ENCODE results near the gene FOXP1. TPM values are rescaled to one million over a fixed set of nuclear protein-coding genes. Genes with fewer than 3 reads are reported as not detected.

Gene FOXP1
- total and polyA plus RNA-seq, 9 of the 15 experiments (the other 6 are each of a cell fraction or from before 2014, with no cell fraction given), result 7.7 to 34.5 (median 13.7) TPM

DNA sequence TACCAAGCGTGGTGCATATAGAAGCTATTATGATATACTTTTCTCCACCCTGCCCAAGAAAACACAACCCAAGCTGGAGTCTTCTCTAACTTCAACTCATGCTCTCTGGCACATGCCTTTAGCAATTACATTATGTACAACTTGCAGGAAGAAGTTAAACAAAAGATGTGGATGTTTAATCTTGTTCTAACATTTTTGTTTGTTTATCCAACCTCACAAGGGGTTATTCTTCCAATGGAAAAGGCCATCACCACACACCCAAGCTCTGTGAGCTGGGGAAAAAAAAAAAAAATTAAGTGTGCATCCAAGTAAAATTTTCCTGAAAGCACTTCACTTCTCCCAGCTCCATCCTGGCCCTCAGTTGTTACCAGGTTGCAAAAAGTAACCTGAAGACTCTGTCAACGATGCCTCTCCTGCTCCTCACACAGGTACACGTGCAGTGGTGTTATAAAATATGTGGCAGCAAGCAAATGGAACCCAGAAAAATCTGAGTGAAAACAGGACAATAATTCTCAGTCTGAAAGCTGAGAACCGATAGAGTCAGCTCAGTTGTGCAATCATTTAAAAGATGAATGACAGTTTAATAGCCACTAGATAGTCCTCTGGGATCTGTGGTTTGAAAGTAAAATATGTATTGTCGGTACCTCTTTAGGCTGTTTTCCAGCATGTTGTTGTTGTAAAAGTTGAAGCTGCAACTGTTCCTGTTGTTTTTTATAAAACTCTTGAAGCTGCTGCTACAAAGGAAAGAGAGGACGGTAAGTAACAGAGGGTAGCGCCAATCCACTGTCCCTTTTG lies 531.4 kb downstream of the FOXP1 start:
- DNase-seq (ENCODE audit: extremely low read depth in 1 of 4, low spot score in 3 of 4) (no peak), ATAC-seq (no peak), FAIRE-seq (no peak)
- Histone ChIP-seq H3K9me3 (replicated peaks; ENCODE audit: control insufficient read depth, insufficient read depth, low read depth, low read length) (no peaks in the 10 kb centered on the region), H3K9me1 (ENCODE audit: control insufficient read depth, insufficient read depth, low read length) (no peaks in the 10 kb centered on the region), H2AFZ (ENCODE audit: low read depth, low read length) (no peak overlapping the region), H3K27ac (ENCODE audit: extremely low read depth, low read depth, low read length) (no peak overlapping the region), H3K36me3 (ENCODE audit: control insufficient read depth, insufficient read depth, low read length) (peaks cover 59% of the 10 kb centered on the region), H3K4me1 (replicated peaks in 1 of 2; ENCODE audit: control insufficient read depth in 2 of 2, insufficient read depth in 2 of 2, low read length in 2 of 2) (peaks cover 0 to 13% of the 10 kb centered on the region in 2 experiments; a peak in 3 of 5 replicates), H4K20me1 (replicated peaks; ENCODE audit: control insufficient read depth, insufficient read depth, low read length) (no peaks in the 10 kb centered on the region), H3K79me2 (ENCODE audit: control insufficient read depth, insufficient read depth, low read length) (peaks cover 5% of the 10 kb centered on the region; the same call in 1 of the 3 replicates), H3K4me2 (ENCODE audit: insufficient read depth, low read length) (no peak overlapping the region), H3K4me3 (no peak overlapping the region), H3K27me3 (ENCODE audit: control insufficient read depth in 2 of 2, insufficient read depth in 2 of 2, low read length in 2 of 2) (no peaks in the 10 kb centered on the region), H3K9ac (ENCODE audit: insufficient read depth in 1 of 2, low read depth in 2 of 2, low read length in 2 of 2) (no peak overlapping the region)
- WGBS (ENCODE audit: insufficient coverage, low coverage, missing lambda C conversion rate), result 45% methylated on average over 6 of the region's 7 CpGs
- CTCF ChIA-PET (ENCODE audit: low intra/inter-chr PET ratio), result no interaction called here
- no TSS peak for BruUV-seq (replicated peaks)
- TF ChIP-seq, protein P1, sequence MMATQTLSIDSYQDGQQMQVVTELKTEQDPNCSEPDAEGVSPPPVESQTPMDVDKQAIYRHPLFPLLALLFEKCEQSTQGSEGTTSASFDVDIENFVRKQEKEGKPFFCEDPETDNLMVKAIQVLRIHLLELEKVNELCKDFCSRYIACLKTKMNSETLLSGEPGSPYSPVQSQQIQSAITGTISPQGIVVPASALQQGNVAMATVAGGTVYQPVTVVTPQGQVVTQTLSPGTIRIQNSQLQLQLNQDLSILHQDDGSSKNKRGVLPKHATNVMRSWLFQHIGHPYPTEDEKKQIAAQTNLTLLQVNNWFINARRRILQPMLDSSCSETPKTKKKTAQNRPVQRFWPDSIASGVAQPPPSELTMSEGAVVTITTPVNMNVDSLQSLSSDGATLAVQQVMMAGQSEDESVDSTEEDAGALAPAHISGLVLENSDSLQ (IDR thresholded peaks at IDR 0.05), result peak; percentile 61
- TF ChIP-seq, protein P2, sequence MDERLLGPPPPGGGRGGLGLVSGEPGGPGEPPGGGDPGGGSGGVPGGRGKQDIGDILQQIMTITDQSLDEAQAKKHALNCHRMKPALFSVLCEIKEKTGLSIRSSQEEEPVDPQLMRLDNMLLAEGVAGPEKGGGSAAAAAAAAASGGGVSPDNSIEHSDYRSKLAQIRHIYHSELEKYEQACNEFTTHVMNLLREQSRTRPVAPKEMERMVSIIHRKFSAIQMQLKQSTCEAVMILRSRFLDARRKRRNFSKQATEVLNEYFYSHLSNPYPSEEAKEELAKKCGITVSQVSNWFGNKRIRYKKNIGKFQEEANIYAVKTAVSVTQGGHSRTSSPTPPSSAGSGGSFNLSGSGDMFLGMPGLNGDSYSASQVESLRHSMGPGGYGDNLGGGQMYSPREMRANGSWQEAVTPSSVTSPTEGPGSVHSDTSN (CRISPR knock-in tag; IDR thresholded peaks at IDR 0.05; ENCODE audit: low read depth), result no peak
- TF ChIP-seq, protein P2 (tag; conservative IDR thresholded peaks at IDR 0.05; ENCODE audit: low read depth), result peak; percentile 68
- no peak for TF ChIP-seq CEBPG (CRISPR knock-in tag; IDR thresholded peaks at IDR 0.05)
- peak; percentile 76 to 78 for TF ChIP-seq CEBPG (tag; conservative IDR thresholded peaks at IDR 0.05 in 1 of 2, IDR thresholded peaks at IDR 0.05 in 1 of 2)
- TF ChIP-seq, protein P3, sequence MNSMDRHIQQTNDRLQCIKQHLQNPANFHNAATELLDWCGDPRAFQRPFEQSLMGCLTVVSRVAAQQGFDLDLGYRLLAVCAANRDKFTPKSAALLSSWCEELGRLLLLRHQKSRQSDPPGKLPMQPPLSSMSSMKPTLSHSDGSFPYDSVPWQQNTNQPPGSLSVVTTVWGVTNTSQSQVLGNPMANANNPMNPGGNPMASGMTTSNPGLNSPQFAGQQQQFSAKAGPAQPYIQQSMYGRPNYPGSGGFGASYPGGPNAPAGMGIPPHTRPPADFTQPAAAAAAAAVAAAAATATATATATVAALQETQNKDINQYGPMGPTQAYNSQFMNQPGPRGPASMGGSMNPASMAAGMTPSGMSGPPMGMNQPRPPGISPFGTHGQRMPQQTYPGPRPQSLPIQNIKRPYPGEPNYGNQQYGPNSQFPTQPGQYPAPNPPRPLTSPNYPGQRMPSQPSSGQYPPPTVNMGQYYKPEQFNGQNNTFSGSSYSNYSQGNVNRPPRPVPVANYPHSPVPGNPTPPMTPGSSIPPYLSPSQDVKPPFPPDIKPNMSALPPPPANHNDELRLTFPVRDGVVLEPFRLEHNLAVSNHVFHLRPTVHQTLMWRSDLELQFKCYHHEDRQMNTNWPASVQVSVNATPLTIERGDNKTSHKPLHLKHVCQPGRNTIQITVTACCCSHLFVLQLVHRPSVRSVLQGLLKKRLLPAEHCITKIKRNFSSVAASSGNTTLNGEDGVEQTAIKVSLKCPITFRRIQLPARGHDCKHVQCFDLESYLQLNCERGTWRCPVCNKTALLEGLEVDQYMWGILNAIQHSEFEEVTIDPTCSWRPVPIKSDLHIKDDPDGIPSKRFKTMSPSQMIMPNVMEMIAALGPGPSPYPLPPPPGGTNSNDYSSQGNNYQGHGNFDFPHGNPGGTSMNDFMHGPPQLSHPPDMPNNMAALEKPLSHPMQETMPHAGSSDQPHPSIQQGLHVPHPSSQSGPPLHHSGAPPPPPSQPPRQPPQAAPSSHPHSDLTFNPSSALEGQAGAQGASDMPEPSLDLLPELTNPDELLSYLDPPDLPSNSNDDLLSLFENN (IDR thresholded peaks at IDR 0.05; ENCODE audit: low read depth in 2 of 2, low read length in 2 of 2), result no peak
- TF ChIP-seq MEIS2 (IDR thresholded peaks at IDR 0.05; ENCODE audit: partially characterized antibody), result peak; percentile 71
- TF ChIP-seq CBFA2T3 (IDR thresholded peaks at IDR 0.05), result no peak
- no peak for TF ChIP-seq ZNF699 (CRISPR knock-in tag; IDR thresholded peaks at IDR 0.05; ENCODE audit: insufficient replicate concordance)
- TF ChIP-seq CEBPB (tag; IDR thresholded peaks at IDR 0.05), result peak; percentile 88
- TF ChIP-seq ILF3 (IDR thresholded peaks at IDR 0.05; ENCODE audit: borderline replicate concordance), result no peak
- no peak for TF ChIP-seq KLF16 (IDR thresholded peaks at IDR 0.05)
- in situ Hi-C loops (cut with MboI) (no loop called here), intact Hi-C loops (cut with micrococcal nuclease) (no loop called here)
- POLR2A ChIA-PET, result interaction anchor here (1.5 kb wide), 1 partner anchor 9 kb away, joined by 7 read pairs; no protein-coding TSS in a partner anchor
